H1 (cell line): ENCODE data around the gene BIK. TPM values are rescaled to one million over a fixed set of nuclear protein-coding genes. Genes with fewer than 3 reads are reported as not detected.

Experiments
- CTCF ChIA-PET: fragments of 300-600 bp; sonication (Branson Sonifier 250); formaldehyde crosslinking; loops from one replicate; lab custom pipeline; 2021; ENCODE audit not compliant: partially characterized antibody; lab: Charles Lee
- POLR2A ChIA-PET: fragments of 300-600 bp; sonication (Branson Sonifier 250); formaldehyde crosslinking; loops from one replicate; lab custom pipeline; 2021; ENCODE audit warnings: inconsistent platforms; ENCODE audit not compliant: partially characterized antibody; lab: Charles Lee
- DNase-seq, 2 experiments: peaks; one replicate each; pipeline versions ENCODE4 v3.0.0 to v3.0.0-alpha.2; 2010 to 2022; ENCODE audit warnings: low spot score in 2 of 2, low read depth in 1 of 2, mixed read lengths in 1 of 2
- FAIRE-seq: peaks from 2 replicates; lab custom pipeline; 2011; peaks lifted over from hg19 to GRCh38; lab: Jason Lieb, UNC
- H2AFZ ChIP-seq: 2 replicates; pipeline ENCODE4 v1.8.1; 2012; ENCODE audit warnings: low read length, inconsistent platforms
- H2AK5ac ChIP-seq: 2 replicates; pipeline ENCODE4 v1.6.1; 2013; ENCODE audit warnings: low read depth, low read length
- H2BK120ac ChIP-seq: replicated peaks from 2 replicates; pipeline ENCODE3; 2013; ENCODE audit warnings: low read depth, low read length, inconsistent platforms
- H2BK12ac ChIP-seq: 2 replicates; pipeline ENCODE4 v1.6.1; 2013; ENCODE audit warnings: low read depth, low read length
- H2BK15ac ChIP-seq: 2 replicates; pipeline ENCODE4 v1.6.1; 2013; ENCODE audit warnings: low read length
- H2BK20ac ChIP-seq: 2 replicates; pipeline ENCODE4 v1.6.1; 2013; ENCODE audit warnings: low read length
- H2BK5ac ChIP-seq: 2 replicates; pipeline ENCODE4 v1.6.1; 2013; ENCODE audit warnings: low read depth, low read length
- H3K14ac ChIP-seq: 2 replicates; pipeline ENCODE4 v1.6.1; 2013; ENCODE audit warnings: inconsistent platforms; ENCODE audit not compliant: insufficient read length
- H3K18ac ChIP-seq: 2 replicates; pipeline ENCODE4 v1.6.1; 2013; ENCODE audit warnings: low read length; ENCODE audit errors: extremely low read depth
- H3K23ac ChIP-seq: 2 replicates; pipeline ENCODE4 v1.6.1; 2013; ENCODE audit warnings: inconsistent platforms; ENCODE audit not compliant: insufficient read length
- H3K23me2 ChIP-seq: 2 replicates; pipeline ENCODE4 v1.6.1; 2013; ENCODE audit warnings: low read depth, low read length
- H3K27ac ChIP-seq: 2 replicates; pipeline ENCODE4 v1.6.1; 2011; ENCODE audit warnings: low read depth, low read length, inconsistent platforms
- H3K27me3 ChIP-seq, 4 experiments: replicated peaks in 1 of 4; 1 replicate in 1 of 4; 2 replicates in 3 of 4; pipeline versions ENCODE4 v1.6.1 to v1.8.1; 2011 to 2013; ENCODE audit warnings: low read length in 3 of 4, mild to moderate bottlenecking in 3 of 4, inconsistent platforms in 2 of 4, mixed read lengths in 2 of 4, moderate library complexity in 1 of 4; ENCODE audit not compliant: control insufficient read depth in 3 of 4, insufficient read depth in 3 of 4; ENCODE audit errors: extremely low read depth in 1 of 4
- H3K36me3 ChIP-seq, 4 experiments: 2 replicates each; pipeline versions ENCODE4 v1.6.1 to v1.8.1; 2011 to 2013; ENCODE audit warnings: mild to moderate bottlenecking in 4 of 4, low read length in 3 of 4, moderate library complexity in 2 of 4, control low read depth in 1 of 4, inconsistent platforms in 1 of 4; ENCODE audit not compliant: insufficient read depth in 4 of 4, control insufficient read depth in 2 of 4
- H3K4ac ChIP-seq: replicated peaks from 2 replicates; pipeline ENCODE3; 2013; ENCODE audit warnings: low read length, low read depth, mixed read lengths, inconsistent platforms; ENCODE audit not compliant: insufficient read length
- H3K4me1 ChIP-seq, 4 experiments: replicated peaks in 1 of 4; 1 replicate in 1 of 4; 2 replicates in 3 of 4; pipeline versions ENCODE4 v1.6.1 to v1.8.1; 2011 to 2013; ENCODE audit warnings: low read length in 3 of 4, inconsistent platforms in 2 of 4, mixed read lengths in 1 of 4; ENCODE audit not compliant: insufficient read depth in 4 of 4, control insufficient read depth in 3 of 4
- H3K4me2 ChIP-seq, 2 experiments: 2 replicates each; pipeline versions ENCODE4 v1.6.1 to v1.8.1; 2011 to 2013; ENCODE audit warnings: low read depth in 2 of 2, low read length in 2 of 2, control low read depth in 1 of 2, inconsistent platforms in 1 of 2, mild to moderate bottlenecking in 1 of 2; ENCODE audit not compliant: insufficient read depth in 1 of 2
- H3K4me3 ChIP-seq, 4 experiments: fragments of 200-600, 300-600 bp in 1 of 4; sonication (generic), shearing (Covaris generic), sonication (Bioruptor Twin) in 1 of 4; 2 replicates each; pipeline versions ENCODE4 v1.5.1 to v1.8.1; 2011 to 2016; ENCODE audit warnings: low read length in 4 of 4, low read depth in 3 of 4, control low read depth in 2 of 4, inconsistent platforms in 2 of 4, mild to moderate bottlenecking in 2 of 4, mixed read lengths in 1 of 4, moderate library complexity in 1 of 4; ENCODE audit not compliant: insufficient read depth in 2 of 4; ENCODE audit errors: extremely low read depth in 1 of 4
- H3K56ac ChIP-seq: replicated peaks from 2 replicates; pipeline ENCODE3; 2013; ENCODE audit warnings: low read depth, mild to moderate bottlenecking, mixed read lengths, low read length, inconsistent platforms; ENCODE audit not compliant: insufficient read length
- H3K79me1 ChIP-seq: 2 replicates; pipeline ENCODE4 v1.6.1; 2013; ENCODE audit warnings: low read depth, low read length, control low read depth
- H3K79me2 ChIP-seq, 2 experiments: 2 replicates each; pipeline versions ENCODE4 v1.6.1 to v1.8.1; 2012 to 2013; ENCODE audit warnings: low read length in 2 of 2, mild to moderate bottlenecking in 2 of 2, inconsistent platforms in 1 of 2; ENCODE audit not compliant: insufficient read depth in 2 of 2, control insufficient read depth in 1 of 2
- H3K9ac ChIP-seq, 4 experiments: replicated peaks in 1 of 4; 1 replicate in 1 of 4; 2 replicates in 3 of 4; pipeline versions ENCODE4 v1.6.1 to v1.8.1; 2011 to 2013; ENCODE audit warnings: low read depth in 3 of 4, low read length in 3 of 4, control low read depth in 2 of 4, mild to moderate bottlenecking in 2 of 4, moderate library complexity in 2 of 4, inconsistent platforms in 1 of 4; ENCODE audit errors: extremely low read depth in 1 of 4
- H3K9me3 ChIP-seq, 2 experiments: 2 replicates each; pipeline versions ENCODE4 v1.6.1 to v1.8.1; 2012 to 2013; ENCODE audit warnings: mild to moderate bottlenecking in 2 of 2, moderate library complexity in 2 of 2, control low read depth in 1 of 2, inconsistent platforms in 1 of 2, low read depth in 1 of 2, low read length in 1 of 2, mixed read lengths in 1 of 2; ENCODE audit not compliant: insufficient read depth in 2 of 2
- H4K20me1 ChIP-seq, 2 experiments: replicated peaks in 1 of 2; 2 replicates each; pipeline versions ENCODE3 to v1.8.1; 2011 to 2013; ENCODE audit warnings: inconsistent platforms in 2 of 2, low read length in 2 of 2, mild to moderate bottlenecking in 1 of 2; ENCODE audit not compliant: insufficient read depth in 2 of 2, control insufficient read depth in 1 of 2
- H4K5ac ChIP-seq: 2 replicates; pipeline ENCODE4 v1.6.1; 2013; ENCODE audit warnings: low read length, low read depth, mixed read lengths, inconsistent platforms; ENCODE audit not compliant: insufficient read length
- H4K8ac ChIP-seq: 2 replicates; pipeline ENCODE4 v1.8.0; 2013; ENCODE audit warnings: mild to moderate bottlenecking, moderate library complexity, low read length, inconsistent platforms; ENCODE audit not compliant: insufficient read depth; ENCODE audit errors: extremely low read depth
- H4K91ac ChIP-seq: replicated peaks from 2 replicates; pipeline ENCODE3; 2013; ENCODE audit warnings: low read length, mixed read lengths, inconsistent platforms; ENCODE audit not compliant: insufficient read length
- SIRT6 ChIP-seq: IDR thresholded peaks from one replicate; pipeline ENCODE4 v1.7.1; 2012; ENCODE audit warnings: low read length, inconsistent platforms
- ZNF274 ChIP-seq: IDR thresholded peaks from 2 replicates; pipeline ENCODE4 v1.7.0; 2012; ENCODE audit warnings: low read length, borderline replicate concordance; ENCODE audit errors: extremely low read depth
- WGBS, 2 experiments: shearing (Covaris generic) in 1 of 2; methylation state at CpG; one replicate each; pipeline versions ENCODE4 v1.1.6 to v1.1.7; 2013 to 2015; ENCODE audit warnings: low lambda C conversion rate in 2 of 2, mixed read lengths in 2 of 2, inconsistent platforms in 1 of 2, low coverage in 1 of 2, missing lambda C conversion rate in 1 of 2; ENCODE audit not compliant: insufficient replicate concordance in 2 of 2, insufficient coverage in 1 of 2, insufficient read length in 1 of 2; ENCODE audit errors: extremely low coverage in 1 of 2, missing lambda C conversion rate in 1 of 2; 5-methylcytosine and 5-hydroxymethylcytosine counted together
- polyA plus RNA-seq, 7 experiments: library from polyadenylated mRNA; depleted of rRNA in 3 of 7; stranded (reverse) in 5 of 7; unstranded in 2 of 7; fragments of >200 nt in 5 of 7; fragments of 200-250 nt in 2 of 7; gene quantifications; 1 replicate in 5 of 7; 2 replicates in 1 of 7; 4 replicates in 1 of 7; pipeline versions ENCODE4 v1.2.1 to v1.2.3, GENCODE V29; 2011 to 2013; ENCODE audit warnings: missing spikeins in 2 of 7, mixed read lengths in 2 of 7
- total RNA-seq: library from RNA; stranded (reverse); fragmentation: NEBNext Ultra II Directional; extraction: Animal tissue kit (Norgen Biotek cat#: 25700); gene quantifications from 2 replicates; pipeline ENCODE4 v1.2.1, GENCODE V29; 2021

BIK gene
- total and polyA plus RNA-seq, 2 of the 8 experiments (the other 6 are each of a cell fraction or from before 2014, with no cell fraction given) = 3.3 to 5.5 TPM

- Histone ChIP-seq H2BK5ac (no peak overlapping the region), H3K36me3 (no peaks in the 10 kb centered on the region), H3K23ac (no peak overlapping the region), H3K23me2 (no peaks in the 10 kb centered on the region), H2AK5ac (no peak overlapping the region), H3K4ac (no peak overlapping the region), H2BK20ac (no peak overlapping the region), H4K91ac (no peak overlapping the region), H3K79me1 (no peaks in the 10 kb centered on the region), H3K18ac (no peak overlapping the region)
- FAIRE-seq = no peak
- DNase-seq = no peak
- TF ChIP-seq ZNF274 (no peak), SIRT6 (no peak)
- TF ChIP-seq, all 59 proteins: peak for 0
- H3K56ac ChIP-seq = no peak overlapping the region
- POLR2A ChIA-PET = interaction anchor here (0.6 to 1.4 kb wide), 3 partner anchors 14 to 452 kb away, joined by 3 to 5 read pairs (median 3); partner anchors contain the start of gene POLDIP3
- no peak overlapping the region for H3K9ac ChIP-seq
- H2BK120ac ChIP-seq = no peak overlapping the region
- no peak overlapping the region for H2AFZ ChIP-seq
- no peak overlapping the region for H3K27ac ChIP-seq
- no peaks in the 10 kb centered on the region for H4K20me1 ChIP-seq
- H3K27me3 ChIP-seq = no peaks in the 10 kb centered on the region
- H3K9me3 ChIP-seq = no peaks in the 10 kb centered on the region
- no peak overlapping the region for H4K8ac ChIP-seq
- H2BK12ac ChIP-seq = no peak overlapping the region
- no peak overlapping the region for H3K4me3 ChIP-seq
- 86% methylated on average over 7 of the region's 7 CpGs; no CpG with 5 or more reads in 1 of the 2 experiments for WGBS, 2 experiments
- no peaks in the 10 kb centered on the region; a peak in 1 of 7 replicates for H3K4me1 ChIP-seq
- H2BK15ac ChIP-seq = no peak overlapping the region
- H3K79me2 ChIP-seq = no peaks in the 10 kb centered on the region
- H3K14ac ChIP-seq = no peak overlapping the region
- CTCF ChIA-PET = interaction anchor here (0.6 to 1.9 kb wide), 4 partner anchors 8 to 95 kb away, joined by 3 to 8 read pairs (median 4); no protein-coding TSS in a partner anchor
- H4K5ac ChIP-seq = no peak overlapping the region
- H3K4me2 ChIP-seq = no peak overlapping the region
Observed at GRCh38 chr22:43066134-43066533, 44.4 kb upstream of the BIK start.
